PC-3 (cell line): ENCODE results near the gene ANKRD42.

ENCODE experiments used
- CTCF ChIP-seq: fragments of 300-600 bp; sonication (generic); conservative IDR thresholded peaks from 2 replicates; pipeline ENCODE4 v1.5.1; 2017; ENCODE audit warnings: antibody characterized with exemption, low read depth, mild to moderate bottlenecking, low read length
- EZH2 ChIP-seq: fragments of 300-600 bp; sonication (generic); IDR thresholded peaks from one replicate; pipeline ENCODE4 v1.6.1; 2017; ENCODE audit warnings: antibody characterized with exemption, mild to moderate bottlenecking, low read length; ENCODE audit not compliant: unreplicated experiment
- EZH2phosphoT487 ChIP-seq: fragments of 300-600 bp; sonication (generic); IDR thresholded peaks from 2 replicates; pipeline ENCODE4 v1.6.1; 2018; ENCODE audit warnings: mild to moderate bottlenecking, antibody characterized with exemption, low read length, borderline replicate concordance

GRCh38 chr11:83257761-83258168, 64.3 kb downstream of the ANKRD42 start:
- TF ChIP-seq CTCF (no peak), EZH2 (no peak), EZH2phosphoT487 (no peak)
